NCI-H526 treated with DMSO at 0.1 percent for 48 hours (cell line): Measurements from ENCODE around the gene NSL1.
"Not testable (repeated sequence)": the region's sequence is repeated elsewhere in the genome, so short reads cannot be mapped to it uniquely, and the experiment has no call there.

Experiments used
- DNase-seq: peaks from one replicate; lab custom pipeline; 2025; lab: John Stamatoyannopoulos, UW

Gene NSL1

GRCh38 chr1:212791676-212792395 lies at the start of gene NSL1, which contains the start of gene TATDN3:
NSL1 (minus strand) TSS chr1:212791777; CDS start chr1:212791763, 14 bp downstream.
TATDN3 (plus strand) TSS chr1:212791894; CDS start chr1:212791922, 28 bp downstream.
- peak; percentile 76 for DNase-seq

- no peak for DNase-seq
These were observed 46.6 kb upstream of the NSL1 start for GRCh38 chr1:212838145-212838544.

- DNase-seq: not testable (repeated sequence)
These were observed 41.9 kb upstream of the NSL1 start for GRCh38 chr1:212833211-212834207.

DNA sequence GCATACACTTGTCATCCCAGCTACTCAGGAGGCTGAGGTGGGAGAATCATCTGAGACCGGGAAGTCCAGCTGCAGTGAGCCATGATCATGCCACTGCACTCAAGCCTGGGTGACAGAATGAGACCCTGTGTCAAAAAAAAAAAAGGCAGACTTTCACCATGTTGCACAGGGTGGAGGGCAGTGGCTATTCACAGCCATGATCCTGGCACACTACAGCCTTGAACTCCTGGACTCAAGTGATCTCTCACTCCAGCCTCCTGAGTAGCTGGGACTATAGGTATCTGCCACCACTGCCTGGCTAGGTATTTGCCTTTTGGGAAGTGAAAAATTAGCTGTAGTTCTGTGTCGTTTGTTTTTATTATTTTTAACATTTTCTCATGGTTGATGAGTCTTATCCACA lies 36.8 kb upstream of the NSL1 start:
- DNase-seq: no peak

- DNase-seq: no peak
These were observed 36.3 kb upstream of the NSL1 start for GRCh38 chr1:212827831-212828278.

- no peak for DNase-seq
These were observed 35.7 kb upstream of the NSL1 start for GRCh38 chr1:212827171-212827776.

GRCh38 chr1:212825798-212826452 lies 34.3 kb upstream of the NSL1 start:
- DNase-seq: no peak

DNA sequence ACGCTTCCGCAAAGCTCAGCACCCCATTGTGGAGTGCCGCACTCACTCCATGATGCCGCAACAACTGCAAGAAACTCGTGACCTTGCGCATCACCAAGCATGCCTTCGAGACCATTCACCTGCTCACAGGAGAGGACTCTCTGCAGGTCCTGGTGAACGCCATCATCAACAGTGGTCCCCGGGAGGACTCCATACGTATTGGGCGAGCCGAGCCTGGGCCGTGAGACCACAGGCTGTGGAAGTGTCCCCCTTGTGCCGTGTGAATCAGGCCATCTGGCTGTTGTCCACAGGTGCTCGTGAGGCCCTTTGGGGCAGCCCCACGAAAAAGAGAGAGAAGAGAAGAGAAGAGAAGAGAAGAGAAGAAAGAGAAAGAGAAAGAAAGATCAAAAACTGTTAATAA lies 32.6 kb upstream of the NSL1 start:
- DNase-seq: no peak

- DNase-seq: no peak
These were observed 31.4 kb upstream of the NSL1 start for GRCh38 chr1:212822956-212823355.

- DNase-seq: no peak
These were observed 29.4 kb upstream of the NSL1 start for GRCh38 chr1:212820969-212821368.

DNA sequence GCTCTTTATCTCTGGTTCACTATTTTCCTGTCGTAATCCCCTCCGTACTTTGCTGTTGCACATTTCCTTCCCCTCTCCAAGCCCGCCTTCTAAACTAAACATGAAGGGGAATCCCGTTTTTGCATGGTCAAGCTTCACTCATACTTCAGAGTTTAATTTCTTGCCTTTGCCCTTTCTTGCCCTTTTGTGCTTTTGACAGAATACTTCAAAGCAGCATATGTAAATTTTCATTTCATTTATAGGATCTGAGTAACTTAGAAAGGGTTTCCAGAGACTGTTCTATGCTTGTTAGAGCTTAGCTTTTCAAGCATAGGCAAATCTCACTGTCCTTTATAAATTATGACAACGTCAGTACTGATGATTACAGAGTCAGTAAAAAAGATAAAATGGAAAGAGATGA lies 28.1 kb upstream of the NSL1 start:
- no peak for DNase-seq

GRCh38 chr1:212816567-212817278 lies 25.1 kb upstream of the NSL1 start:
- DNase-seq: no peak

GRCh38 chr1:212814537-212815334 lies 23.2 kb upstream of the NSL1 start:
- no peak for DNase-seq

- no peak for DNase-seq
These were observed 14.2 kb upstream of the NSL1 start for GRCh38 chr1:212805767-212806166.

DNA sequence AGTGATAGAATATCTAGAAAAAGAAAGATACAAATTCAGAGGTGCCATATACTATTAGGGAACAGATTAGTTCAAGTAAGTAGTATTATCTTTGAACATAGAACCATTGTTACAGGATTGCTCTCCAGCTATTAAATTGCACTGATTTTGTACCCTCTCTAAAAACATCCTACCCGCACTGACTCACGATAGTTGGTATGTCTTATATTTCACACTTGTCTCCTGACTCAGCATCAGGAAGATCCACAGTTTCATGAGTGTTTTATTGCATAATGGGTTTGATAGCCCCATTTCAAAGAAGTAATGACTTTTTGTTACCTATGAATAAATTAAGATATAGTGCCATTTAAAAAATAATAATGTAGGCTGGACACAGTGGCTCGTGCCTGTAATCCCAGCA lies 6.1 kb upstream of the NSL1 start:
- no peak for DNase-seq

DNA sequence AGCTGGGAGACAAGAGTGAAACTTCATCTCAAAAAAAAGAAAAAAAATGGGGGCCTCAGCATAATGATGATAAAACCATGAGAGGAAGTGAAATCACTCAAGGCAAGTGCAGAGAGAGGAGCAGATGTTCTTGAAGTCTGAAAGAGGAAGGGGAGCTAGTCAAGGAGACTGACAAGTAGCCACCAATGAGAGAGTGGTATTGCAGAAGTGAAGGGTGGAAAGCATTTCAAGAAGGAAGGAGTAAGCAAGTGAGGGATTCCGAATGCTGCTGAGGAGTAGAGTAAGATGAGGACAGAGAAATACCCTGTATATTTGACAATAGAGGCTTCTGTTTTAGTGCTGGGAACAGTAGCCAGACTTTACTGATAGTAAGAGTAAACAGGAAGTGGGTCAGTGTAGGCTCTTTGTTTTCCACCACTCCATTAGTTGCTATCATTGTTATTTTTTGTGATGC lies 3.0 kb upstream of the NSL1 start:
- no peak for DNase-seq

- no peak for DNase-seq
These were observed 875 bp upstream of the NSL1 start for GRCh38 chr1:212792396-212792908.

- DNase-seq: peak; percentile 61
These were observed 309 bp downstream of the NSL1 start for GRCh38 chr1:212791261-212791675.

GRCh38 chr1:212785871-212786270 lies 5.7 kb downstream of the NSL1 start:
- DNase-seq: no peak

DNA sequence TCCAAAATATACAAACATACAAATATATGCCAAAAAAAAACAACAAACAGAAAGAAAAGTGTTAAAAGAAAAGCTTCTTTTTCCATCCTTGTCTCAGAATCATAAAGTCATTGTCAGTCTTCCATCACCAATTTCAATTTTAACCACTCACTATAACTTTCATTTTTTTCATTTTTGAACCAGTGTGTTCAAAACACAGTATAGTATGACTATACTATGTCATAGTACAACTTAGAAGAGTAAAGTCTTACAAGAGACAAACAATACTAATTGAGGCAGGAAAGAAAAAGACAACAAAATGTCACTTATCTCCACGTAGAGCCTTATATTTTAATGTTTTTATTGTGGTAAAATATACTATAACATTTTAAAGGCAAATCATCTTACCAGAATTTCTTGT lies 7.6 kb downstream of the NSL1 start:
- DNase-seq: no peak
